Renal cortical epithelial cell (primary cell): ENCODE measurements around the gene LIPK. TPM values are rescaled to one million over a fixed set of nuclear protein-coding genes. Genes with fewer than 3 reads are reported as not detected.

Source experiments
- DNase-seq: peaks from one replicate; pipeline ENCODE4 v3.0.0-alpha.2; 2011; ENCODE audit warnings: low read depth
- total RNA-seq: library from RNA; depleted of rRNA; stranded (reverse); fragments of >200 nt; gene quantifications from 2 replicates; pipeline ENCODE4 v1.2.3, GENCODE V29; 2014

LIPK gene
- total RNA-seq, 1 donor from 2014 or later, result not detected

- no peak for DNase-seq
Measured at GRCh38 chr10:88783724-88784123, 77.7 kb downstream of the LIPK start.

GRCh38 chr10:88786032-88786770, 80.2 kb downstream of the LIPK start:
- no peak for DNase-seq

- DNase-seq, result no peak
Measured at GRCh38 chr10:88787463-88787862, 81.4 kb downstream of the LIPK start.

- DNase-seq, result no peak
Measured at GRCh38 chr10:88788924-88789323, 82.9 kb downstream of the LIPK start.

- peak; percentile 13 for DNase-seq
Measured at GRCh38 chr10:88791924-88792323, 85.9 kb downstream of the LIPK start.

GRCh38 chr10:88792661-88793060, 86.6 kb downstream of the LIPK start:
- peak; percentile 77 for DNase-seq

GRCh38 chr10:88793712-88794299, 87.8 kb downstream of the LIPK start:
- peak; percentile 69 for DNase-seq

- DNase-seq, result no peak
Measured at GRCh38 chr10:88794731-88795130, 88.7 kb downstream of the LIPK start.

GRCh38 chr10:88800152-88801125, 94.4 kb downstream of the LIPK start:
- DNase-seq, result no peak

Other genes starting within 250 kb of the LIPK start
- 16.0 and 27.7 TPM in 2 replicates for gene RNLS, start 122.9 kb upstream of the LIPK start, total RNA-seq
- 0.05 TPM in 1 of 2 replicates, not detected in the other for gene LIPJ, start 119.5 kb upstream of the LIPK start, total RNA-seq
- not detected in 2 replicates for gene LIPF, start 41.8 kb upstream of the LIPK start, total RNA-seq
- gene LIPN, start 53.8 kb downstream of the LIPK start, total RNA-seq, result not detected in 2 replicates
- gene LIPM, start 96.5 kb downstream of the LIPK start, total RNA-seq, result not detected in 2 replicates
- gene ANKRD22, start 145.6 kb downstream of the LIPK start, total RNA-seq, result 0.05 and 1.0 TPM in 2 replicates
- 4.3 and 4.4 TPM in 2 replicates for gene STAMBPL1, start 174.0 kb downstream of the LIPK start, total RNA-seq
- gene ACTA2, start 246.5 kb downstream of the LIPK start, total RNA-seq, result 11.3 and 83.4 TPM in 2 replicates